Measurements from ENCODE around the gene SAMD4A. TPM values are rescaled to one million over a fixed set of nuclear protein-coding genes. Genes with fewer than 3 reads are reported as not detected.
A peak's percentile ranks its signal among the peaks of the same experiment; 100 is the strongest.

SAMD4A gene
- total and polyA plus RNA-seq, 12 donors, result 14.0 to 284 (median 191) TPM

DNA sequence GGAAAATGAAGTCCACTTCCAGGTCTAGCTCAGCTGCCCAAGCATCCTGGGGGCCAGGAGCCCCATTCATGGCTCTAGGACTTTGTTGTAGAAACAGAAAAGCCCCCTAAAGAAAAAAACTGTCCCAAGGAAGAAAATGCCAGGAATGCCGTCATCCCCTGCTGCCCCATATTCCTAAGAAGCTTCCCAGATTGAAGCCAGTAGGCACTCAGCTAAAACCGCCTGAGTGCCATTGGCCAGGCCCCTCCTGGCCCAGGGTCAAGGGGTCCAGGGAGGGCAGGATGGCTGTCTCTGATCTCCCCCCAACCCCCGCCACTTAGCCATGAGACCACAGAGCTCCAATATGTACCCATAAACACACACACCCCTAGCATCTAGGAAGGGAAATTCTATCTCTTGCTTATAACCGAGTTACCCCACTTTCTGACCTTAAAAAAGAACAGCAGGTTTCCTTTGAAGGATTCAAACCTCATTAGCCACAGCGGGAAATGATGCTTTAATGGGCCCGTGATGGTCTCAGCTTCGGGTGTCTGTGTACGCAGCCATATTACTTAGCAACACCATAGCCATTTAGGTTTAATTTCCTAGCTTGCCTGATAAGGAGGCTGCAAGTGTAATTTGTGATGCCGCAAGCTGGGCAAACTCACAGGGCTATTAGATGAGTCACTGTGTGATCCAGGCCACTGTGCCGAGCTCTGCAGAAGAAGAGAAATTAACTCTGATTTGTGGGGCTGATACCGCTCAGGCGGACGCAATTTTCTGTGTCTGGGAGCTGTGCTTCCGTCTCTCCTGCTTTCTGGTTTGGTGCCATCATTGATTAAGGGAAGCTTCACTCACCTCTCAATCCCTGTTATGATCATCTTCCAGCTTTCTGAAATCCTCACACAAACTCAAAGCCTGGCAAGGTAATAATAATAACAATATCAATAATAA lies 251.5 kb downstream of the SAMD4A start:
- WGBS, 2 donors, result 69 to 74% methylated on average over 14 of the region's 14 CpGs
- H3K36me3 ChIP-seq, result no peaks in the 10 kb centered on the region
- no peak for DNase-seq
- intact Hi-C loops (cut with DNase I), result no loop called here
- H3K4me1 ChIP-seq, result no peaks in the 10 kb centered on the region
- H3K4me3 ChIP-seq, result no peak overlapping the region
- H3K27ac ChIP-seq, result no peak overlapping the region
- H3K9me3 ChIP-seq, result peaks cover 0 to 8% (median 5%) of the 10 kb centered on the region in 11 donors
- ATAC-seq, result peak in 1 of 8 donors; percentile 31
- H3K27me3 ChIP-seq, result no peaks in the 10 kb centered on the region
- TF ChIP-seq, protein P1, sequence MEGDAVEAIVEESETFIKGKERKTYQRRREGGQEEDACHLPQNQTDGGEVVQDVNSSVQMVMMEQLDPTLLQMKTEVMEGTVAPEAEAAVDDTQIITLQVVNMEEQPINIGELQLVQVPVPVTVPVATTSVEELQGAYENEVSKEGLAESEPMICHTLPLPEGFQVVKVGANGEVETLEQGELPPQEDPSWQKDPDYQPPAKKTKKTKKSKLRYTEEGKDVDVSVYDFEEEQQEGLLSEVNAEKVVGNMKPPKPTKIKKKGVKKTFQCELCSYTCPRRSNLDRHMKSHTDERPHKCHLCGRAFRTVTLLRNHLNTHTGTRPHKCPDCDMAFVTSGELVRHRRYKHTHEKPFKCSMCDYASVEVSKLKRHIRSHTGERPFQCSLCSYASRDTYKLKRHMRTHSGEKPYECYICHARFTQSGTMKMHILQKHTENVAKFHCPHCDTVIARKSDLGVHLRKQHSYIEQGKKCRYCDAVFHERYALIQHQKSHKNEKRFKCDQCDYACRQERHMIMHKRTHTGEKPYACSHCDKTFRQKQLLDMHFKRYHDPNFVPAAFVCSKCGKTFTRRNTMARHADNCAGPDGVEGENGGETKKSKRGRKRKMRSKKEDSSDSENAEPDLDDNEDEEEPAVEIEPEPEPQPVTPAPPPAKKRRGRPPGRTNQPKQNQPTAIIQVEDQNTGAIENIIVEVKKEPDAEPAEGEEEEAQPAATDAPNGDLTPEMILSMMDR (IDR thresholded peaks at IDR 0.05), result no peak

DNA sequence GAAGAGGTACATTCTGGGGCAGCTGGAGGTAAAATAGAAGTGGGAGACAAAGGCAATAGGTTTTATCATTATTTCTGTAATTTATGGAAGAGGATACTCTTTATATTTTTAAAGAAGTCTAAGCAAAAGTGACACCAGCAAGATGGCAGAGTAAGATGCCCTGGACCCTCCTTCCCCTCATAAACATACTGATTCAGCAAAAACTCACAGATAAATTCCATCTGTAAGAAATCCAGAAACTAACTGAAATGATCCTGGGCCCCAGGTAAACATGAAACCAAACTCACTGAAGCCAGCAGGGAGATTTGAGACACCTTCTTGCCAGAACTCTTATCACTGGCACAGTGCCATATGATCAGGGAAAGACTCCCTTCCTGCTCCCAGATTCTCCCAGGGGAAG lies 255.8 kb downstream of the SAMD4A start:
- DNase-seq, result no peak
- H3K9me3 ChIP-seq, result peaks cover 0 to 33% (median 23%) of the 10 kb centered on the region in 11 donors
- intact Hi-C loops (cut with DNase I), result no loop called here
- no peaks in the 10 kb centered on the region for H3K36me3 ChIP-seq
- TF ChIP-seq, protein P1 (IDR thresholded peaks at IDR 0.05), result no peak
- H3K27ac ChIP-seq, result no peak overlapping the region
- ATAC-seq, result no peak
- no peaks in the 10 kb centered on the region for H3K4me1 ChIP-seq
- no peaks in the 10 kb centered on the region for H3K27me3 ChIP-seq
- H3K4me3 ChIP-seq, result no peak overlapping the region

DNA sequence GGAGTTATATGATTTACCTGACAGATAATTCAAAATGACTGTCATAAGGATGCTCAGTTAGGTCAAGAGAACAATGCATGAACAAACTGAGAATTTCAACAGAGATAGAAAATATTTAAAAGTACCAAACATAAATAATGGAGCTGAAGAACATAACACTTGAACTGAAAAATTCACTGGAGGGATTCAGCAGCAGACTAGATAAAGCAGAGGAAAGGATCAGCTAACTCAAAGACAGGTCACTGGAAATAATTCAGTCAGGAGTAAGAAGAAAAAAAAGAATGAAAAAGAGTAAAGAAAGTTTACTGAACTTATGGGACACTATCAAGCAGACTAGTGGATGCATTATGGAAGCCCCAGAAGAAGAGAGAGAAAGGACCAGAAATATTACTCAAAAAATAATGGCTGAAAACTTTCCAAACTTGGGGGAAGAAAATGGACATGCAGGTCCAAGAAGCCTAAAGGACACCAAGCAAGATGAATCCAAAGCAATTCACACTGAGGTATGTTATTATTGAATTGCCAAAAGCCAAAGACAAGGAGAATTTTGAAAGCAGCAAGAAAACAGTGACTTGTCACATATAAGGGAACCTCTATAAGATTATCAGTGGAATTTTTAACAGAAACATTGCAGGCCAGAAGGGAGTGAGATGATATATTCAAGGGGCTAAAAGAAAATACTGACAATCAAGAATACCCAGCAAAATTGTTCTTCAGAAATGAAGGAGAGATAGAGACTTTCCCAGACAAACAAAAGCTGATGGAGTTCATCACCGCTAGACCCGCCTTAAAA lies 257.0 kb downstream of the SAMD4A start:
- TF ChIP-seq, protein P1 (IDR thresholded peaks at IDR 0.05), result no peak
- Histone ChIP-seq H3K36me3 (no peaks in the 10 kb centered on the region), H3K9me3 (peaks cover 0 to 33% (median 23%) of the 10 kb centered on the region in 11 donors), H3K4me1 (no peaks in the 10 kb centered on the region), H3K4me3 (no peak overlapping the region), H3K27me3 (no peaks in the 10 kb centered on the region), H3K27ac (no peak overlapping the region)
- ATAC-seq, result no peak
- 94 to 97% methylated on average over 2 of the region's 2 CpGs for WGBS, 2 donors
- no peak for DNase-seq
- intact Hi-C loops (cut with DNase I), result no loop called here

DNA sequence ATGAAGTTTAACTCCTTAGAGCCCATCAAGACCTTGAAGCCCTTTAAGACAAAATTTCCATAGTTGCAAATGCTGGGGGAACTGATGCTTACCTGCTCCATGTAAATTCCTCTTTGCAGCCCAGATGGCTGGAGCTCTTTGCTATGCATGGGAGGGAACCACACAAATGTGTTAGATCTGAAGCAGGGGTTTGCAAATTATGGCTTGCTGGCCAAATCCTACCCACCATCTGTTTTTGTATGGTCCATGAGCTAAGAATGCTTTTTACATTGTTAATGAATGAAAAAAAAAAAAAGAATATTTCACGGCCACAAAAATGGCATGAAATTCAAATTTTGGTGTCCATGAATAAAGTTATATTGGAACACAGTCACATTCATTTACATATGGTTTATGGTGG lies 261.1 kb downstream of the SAMD4A start:
- H3K4me1 ChIP-seq, result no peaks in the 10 kb centered on the region
- intact Hi-C loops (cut with DNase I), result loop anchor here in 1 of 10 donors (1.0 kb wide), 1 partner anchor 27 kb away; no protein-coding TSS in a partner anchor
- WGBS, 2 donors, result 93 to 94% methylated on average over 1 of the region's 1 CpG
- ATAC-seq (no peak), DNase-seq (no peak)
- peaks cover 0 to 34% (median 23%) of the 10 kb centered on the region in 11 donors for H3K9me3 ChIP-seq
- TF ChIP-seq, protein P1 (IDR thresholded peaks at IDR 0.05), result no peak
- peaks cover 0 to 6% (median 0%) of the 10 kb centered on the region in 7 donors for H3K27me3 ChIP-seq
- no peak overlapping the region for H3K4me3 ChIP-seq
- H3K36me3 ChIP-seq, result no peaks in the 10 kb centered on the region
- H3K27ac ChIP-seq, result no peak overlapping the region

All from heart right ventricle (tissue), 16 donors.